GM12865 (cell line): ENCODE measurements around the gene UQCR10.

ENCODE experiments used
- DNase-seq: peaks from one replicate; pipeline ENCODE4 v3.0.0; 2010; ENCODE audit warnings: low read depth
- H3K4me3 ChIP-seq: 2 replicates; pipeline ENCODE4 v1.5.1; 2011; ENCODE audit warnings: mild to moderate bottlenecking, low read depth, low read length, control low read depth
- TF ChIP-seq, protein P1 (sequence below): IDR thresholded peaks from 2 replicates; pipeline ENCODE4 v1.5.1; 2011; ENCODE audit warnings: low read length, control low read depth, low read depth, inconsistent platforms; ENCODE audit not compliant: insufficient read depth; ENCODE audit errors: missing control alignments

Gene UQCR10

DNA sequence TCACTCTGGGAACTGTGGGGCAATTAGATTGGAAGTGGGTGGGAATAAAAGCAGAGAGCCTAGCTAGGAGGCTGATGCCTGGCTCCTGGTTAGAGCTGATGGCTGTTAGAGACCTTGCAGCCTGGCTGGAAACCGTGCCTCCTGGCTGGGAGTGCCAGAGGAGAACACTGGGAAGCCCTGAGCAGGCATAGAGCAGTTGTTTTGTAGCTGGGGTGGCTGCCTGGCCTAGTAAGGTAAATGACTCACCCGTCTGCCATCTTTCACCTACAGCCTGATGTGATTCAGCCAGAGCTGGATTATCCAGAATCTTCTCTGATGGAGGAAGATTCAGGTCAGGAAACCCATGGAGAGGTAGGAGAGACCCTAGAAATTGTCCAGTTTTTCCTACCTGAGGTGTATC, 6.1 kb downstream of the UQCR10 start:
- DNase-seq, result no peak
- TF ChIP-seq, protein P1, sequence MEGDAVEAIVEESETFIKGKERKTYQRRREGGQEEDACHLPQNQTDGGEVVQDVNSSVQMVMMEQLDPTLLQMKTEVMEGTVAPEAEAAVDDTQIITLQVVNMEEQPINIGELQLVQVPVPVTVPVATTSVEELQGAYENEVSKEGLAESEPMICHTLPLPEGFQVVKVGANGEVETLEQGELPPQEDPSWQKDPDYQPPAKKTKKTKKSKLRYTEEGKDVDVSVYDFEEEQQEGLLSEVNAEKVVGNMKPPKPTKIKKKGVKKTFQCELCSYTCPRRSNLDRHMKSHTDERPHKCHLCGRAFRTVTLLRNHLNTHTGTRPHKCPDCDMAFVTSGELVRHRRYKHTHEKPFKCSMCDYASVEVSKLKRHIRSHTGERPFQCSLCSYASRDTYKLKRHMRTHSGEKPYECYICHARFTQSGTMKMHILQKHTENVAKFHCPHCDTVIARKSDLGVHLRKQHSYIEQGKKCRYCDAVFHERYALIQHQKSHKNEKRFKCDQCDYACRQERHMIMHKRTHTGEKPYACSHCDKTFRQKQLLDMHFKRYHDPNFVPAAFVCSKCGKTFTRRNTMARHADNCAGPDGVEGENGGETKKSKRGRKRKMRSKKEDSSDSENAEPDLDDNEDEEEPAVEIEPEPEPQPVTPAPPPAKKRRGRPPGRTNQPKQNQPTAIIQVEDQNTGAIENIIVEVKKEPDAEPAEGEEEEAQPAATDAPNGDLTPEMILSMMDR, result no peak
- H3K4me3 ChIP-seq, result no peak overlapping the region

DNA sequence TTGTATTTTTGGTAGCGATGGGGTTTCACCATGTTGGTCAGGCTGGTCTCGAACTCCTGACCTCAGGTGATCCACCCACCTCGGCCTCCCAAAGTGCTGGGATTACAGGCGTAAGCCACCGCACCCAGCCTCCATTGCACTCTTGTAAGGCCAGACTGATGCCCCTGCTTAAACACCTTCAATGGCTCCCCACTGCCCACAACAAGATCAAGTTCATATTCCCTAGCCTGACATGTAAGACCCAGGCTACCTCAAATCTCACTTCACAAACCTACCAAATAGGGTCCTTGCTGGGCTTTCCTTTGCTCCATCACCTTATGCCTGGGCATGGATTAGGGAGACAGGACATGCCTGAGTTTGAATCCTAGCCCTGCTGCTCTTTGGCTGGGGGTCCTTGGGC, 13.1 kb downstream of the UQCR10 start:
- no peak for DNase-seq
- TF ChIP-seq, protein P1, result no peak
- no peak overlapping the region for H3K4me3 ChIP-seq

DNA sequence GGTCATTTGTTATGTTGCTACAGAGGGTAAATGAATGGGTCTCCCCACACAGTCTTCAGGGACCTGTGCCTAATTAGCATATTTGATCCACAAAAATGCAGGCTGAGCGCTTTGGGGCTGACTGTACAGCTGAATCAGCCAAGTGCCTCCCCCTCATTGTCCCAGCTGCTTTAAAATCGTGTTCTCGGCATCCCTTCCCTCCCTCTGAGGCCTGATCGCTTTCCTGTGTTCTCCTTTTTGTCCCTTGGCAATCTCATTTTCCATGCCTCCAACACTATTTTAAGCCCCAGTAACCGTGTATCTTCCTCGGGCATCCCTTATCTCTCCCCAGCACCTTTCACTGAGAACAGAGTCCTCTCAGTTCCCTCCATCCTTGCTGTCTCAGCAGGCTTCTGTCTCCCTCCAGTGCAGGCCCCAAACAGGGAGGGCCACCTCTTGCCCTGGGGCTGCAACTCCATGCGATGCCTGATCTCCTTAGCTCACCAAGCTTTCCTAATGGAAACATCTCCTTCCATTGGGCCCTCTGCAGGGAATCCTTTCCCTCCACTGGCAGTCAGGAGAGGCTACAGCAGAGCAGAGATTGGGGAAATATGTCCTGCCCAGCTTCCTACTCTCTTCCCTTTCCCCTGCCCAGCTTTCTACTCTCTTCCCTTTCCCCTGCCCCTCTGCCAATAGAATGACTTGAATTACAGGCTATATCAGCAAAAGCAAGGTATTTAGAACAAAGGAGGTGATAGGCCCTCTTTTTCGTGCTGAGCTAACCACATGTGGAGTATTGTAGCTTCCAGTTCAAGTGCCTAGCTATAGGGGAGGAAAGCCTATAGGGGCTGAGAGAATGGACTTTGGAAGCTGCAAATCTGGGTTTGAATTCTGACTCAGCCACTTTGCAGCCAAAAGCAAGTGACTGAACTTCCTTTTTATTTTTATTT, 13.8 kb downstream of the UQCR10 start:
- no peak overlapping the region for H3K4me3 ChIP-seq
- no peak for DNase-seq
- TF ChIP-seq, protein P1, result no peak

DNA sequence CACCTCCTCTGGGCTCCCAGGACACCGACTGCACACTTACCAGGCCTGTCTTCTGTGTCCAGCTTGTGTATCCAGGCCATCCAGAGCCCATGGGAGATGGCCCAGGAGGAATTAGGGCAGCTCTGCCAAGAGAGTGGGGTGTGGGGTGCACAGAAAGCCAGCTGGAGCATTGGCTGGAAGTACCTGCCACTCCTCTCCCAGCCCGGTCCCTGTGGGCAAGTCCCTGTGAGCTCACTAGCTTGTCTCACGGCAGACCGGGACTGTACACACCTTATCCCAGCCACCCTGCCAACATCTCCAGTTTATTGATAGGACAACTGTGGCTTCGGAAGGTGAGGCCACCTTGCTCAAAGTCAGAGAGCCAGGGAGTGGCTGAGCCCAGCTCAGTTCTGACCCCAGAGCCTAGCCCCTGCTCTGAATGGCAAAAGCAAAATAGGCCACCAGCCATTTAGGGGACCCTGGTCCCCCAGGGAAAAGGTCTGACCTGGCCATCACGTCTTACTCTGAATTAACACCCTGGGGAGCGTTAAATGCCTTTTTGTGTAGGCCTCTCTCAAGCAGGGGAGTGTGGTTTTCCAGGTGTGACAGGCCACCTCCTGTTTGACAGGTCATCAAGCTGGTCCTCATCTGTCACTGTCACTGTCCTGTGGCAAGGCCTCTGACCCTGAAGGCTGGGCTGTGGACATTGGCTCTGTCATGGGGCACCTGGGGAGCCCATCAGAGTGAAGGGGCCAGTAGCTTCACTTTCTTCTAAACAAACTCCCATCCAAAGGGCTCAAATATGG, 15.1 kb downstream of the UQCR10 start:
- no peak overlapping the region for H3K4me3 ChIP-seq
- no peak for DNase-seq
- TF ChIP-seq, protein P1, result no peak

DNA sequence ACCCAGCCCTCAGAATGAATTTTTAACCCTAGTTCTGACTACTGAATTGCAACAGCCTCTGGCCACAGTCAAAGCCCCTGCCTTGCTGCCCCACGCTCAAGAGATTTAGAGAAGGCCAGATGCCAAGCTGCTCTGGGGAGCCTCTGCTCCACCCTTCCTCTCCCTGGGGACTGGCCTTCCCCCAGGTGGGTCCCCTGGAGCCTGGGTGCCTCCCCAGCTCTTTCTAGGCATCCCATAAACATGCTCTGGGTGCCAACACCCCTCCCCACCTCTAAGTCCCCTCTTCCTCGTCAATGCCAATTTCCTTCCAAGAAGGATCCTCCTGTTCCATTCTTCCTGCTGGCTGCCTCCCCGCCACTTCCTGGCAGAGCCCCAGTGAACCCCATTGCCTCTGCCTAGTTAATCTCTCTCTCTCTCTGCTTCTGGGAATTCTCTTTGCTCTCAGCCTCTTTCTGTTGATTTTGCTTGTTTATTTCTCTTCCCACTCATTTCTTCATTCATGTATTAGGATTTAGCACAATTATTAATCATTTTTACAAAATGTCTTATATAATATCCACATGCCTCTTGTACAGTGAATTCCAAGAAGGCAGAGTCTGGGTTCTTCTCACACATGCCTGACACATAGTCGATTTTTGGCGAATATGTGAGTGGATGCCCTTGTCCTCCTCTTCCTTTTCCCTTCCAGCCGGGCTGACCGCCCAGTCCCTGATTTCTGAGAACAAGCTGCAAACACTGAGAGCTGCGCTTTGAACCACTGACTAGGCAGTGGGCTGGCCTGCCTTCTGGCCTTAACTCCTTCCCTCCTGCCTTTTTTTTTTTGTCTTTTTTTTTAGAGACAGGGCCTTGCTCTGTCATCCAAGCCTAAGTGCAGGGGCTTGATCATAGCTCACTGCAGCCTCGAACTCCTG, 17.5 kb downstream of the UQCR10 start:
- H3K4me3 ChIP-seq, result no peak overlapping the region
- TF ChIP-seq, protein P1, result no peak
- DNase-seq, result no peak

DNA sequence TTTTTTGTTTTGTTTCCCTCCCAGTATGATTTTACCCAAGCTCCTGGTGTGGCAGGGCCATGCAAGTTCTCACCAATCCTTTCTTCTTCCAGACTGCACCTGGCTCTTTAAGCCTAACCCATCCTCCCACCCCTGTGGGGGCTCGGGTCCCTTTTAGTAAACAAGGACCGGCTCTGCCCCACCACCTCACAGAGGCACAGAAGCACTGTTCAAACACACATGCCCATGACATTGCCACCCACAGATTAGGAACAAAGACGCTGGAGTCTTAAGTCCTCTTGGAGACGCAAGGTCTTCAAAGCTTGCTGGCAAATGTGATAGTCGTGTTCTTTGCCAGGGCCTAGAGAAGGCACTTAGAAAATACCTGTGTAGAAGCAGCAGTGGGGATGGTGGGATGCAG, 18.9 kb downstream of the UQCR10 start:
- H3K4me3 ChIP-seq, result no peak overlapping the region
- no peak for DNase-seq
- TF ChIP-seq, protein P1, result no peak
